Vagina (tissue), 2 donors: ENCODE measurements around the gene SPRR2E.

Experiments
- POLR2A ChIP-seq, 2 donors: fragments of 450-650 bp; IDR thresholded peaks; one replicate each; pipeline ENCODE4 v1.6.1; 2017; ENCODE audit warnings: antibody characterized with exemption in 2 of 2, mild to moderate bottlenecking in 2 of 2, moderate library complexity in 2 of 2
- POLR2AphosphoS5 ChIP-seq, 2 donors: sonication (generic); formaldehyde crosslinking; IDR thresholded peaks; one replicate each; pipeline ENCODE4 v1.9.0; 2017; ENCODE audit warnings: antibody characterized with exemption in 2 of 2, mild to moderate bottlenecking in 2 of 2, low read depth in 1 of 2; ENCODE audit not compliant: insufficient read depth in 1 of 2
- TF ChIP-seq, protein P1 (sequence below), 3 experiments: fragments of 450-650 bp in 2 of 3; fragments of 200-600 bp in 1 of 3; sonication (generic) in 1 of 3; IDR thresholded peaks; one replicate each; pipeline ENCODE4 v1.5.1; 2017 to 2019; ENCODE audit warnings: antibody characterized with exemption in 3 of 3, mild to moderate bottlenecking in 2 of 3, moderate library complexity in 2 of 3

DNA sequence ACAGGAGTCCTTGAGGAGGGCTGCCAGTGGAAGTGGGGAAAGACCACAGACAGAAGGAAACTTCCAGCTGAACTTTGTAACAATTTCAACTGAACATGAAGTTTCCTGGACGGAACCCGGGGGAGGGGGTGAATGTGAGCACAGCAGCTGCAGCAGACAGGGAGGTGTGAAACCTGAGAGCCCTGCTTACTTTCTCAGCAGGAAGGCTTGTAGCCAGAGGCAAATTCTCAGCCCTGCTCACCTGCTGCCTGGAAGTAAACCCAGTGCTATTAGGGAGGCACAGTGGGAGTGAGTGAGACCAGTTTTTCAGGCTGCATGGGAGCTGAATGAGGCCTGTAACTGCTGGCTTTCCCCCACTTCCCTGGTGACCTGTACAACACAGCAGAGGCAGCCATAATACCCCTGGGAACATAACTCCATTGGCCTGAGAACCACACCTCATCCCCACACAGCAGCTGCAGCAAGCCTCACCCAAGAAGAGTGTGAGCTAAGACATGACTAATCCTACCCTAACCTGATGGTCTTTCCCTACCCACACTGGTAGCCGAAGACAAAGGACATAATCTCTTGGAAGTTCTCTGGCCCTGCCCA is 28.6 kb upstream of the SPRR2E start:
- TF ChIP-seq, protein P1, sequence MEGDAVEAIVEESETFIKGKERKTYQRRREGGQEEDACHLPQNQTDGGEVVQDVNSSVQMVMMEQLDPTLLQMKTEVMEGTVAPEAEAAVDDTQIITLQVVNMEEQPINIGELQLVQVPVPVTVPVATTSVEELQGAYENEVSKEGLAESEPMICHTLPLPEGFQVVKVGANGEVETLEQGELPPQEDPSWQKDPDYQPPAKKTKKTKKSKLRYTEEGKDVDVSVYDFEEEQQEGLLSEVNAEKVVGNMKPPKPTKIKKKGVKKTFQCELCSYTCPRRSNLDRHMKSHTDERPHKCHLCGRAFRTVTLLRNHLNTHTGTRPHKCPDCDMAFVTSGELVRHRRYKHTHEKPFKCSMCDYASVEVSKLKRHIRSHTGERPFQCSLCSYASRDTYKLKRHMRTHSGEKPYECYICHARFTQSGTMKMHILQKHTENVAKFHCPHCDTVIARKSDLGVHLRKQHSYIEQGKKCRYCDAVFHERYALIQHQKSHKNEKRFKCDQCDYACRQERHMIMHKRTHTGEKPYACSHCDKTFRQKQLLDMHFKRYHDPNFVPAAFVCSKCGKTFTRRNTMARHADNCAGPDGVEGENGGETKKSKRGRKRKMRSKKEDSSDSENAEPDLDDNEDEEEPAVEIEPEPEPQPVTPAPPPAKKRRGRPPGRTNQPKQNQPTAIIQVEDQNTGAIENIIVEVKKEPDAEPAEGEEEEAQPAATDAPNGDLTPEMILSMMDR (IDR thresholded peaks at IDR 0.05) = no peak
- TF ChIP-seq POLR2A (IDR thresholded peaks at IDR 0.05) (no peak), POLR2AphosphoS5 (IDR thresholded peaks at IDR 0.05; ENCODE audit: insufficient read depth in 1 of 2, low read depth in 1 of 2) (no peak)
